CD4-positive, alpha-beta T cell treated with Interleukin-12 subunit alpha and Interleukin-12 subunit beta, for 1 hour (primary cell): Measurements from ENCODE around the gene RIOK3.
"Not testable (repeated sequence)": the region's sequence is repeated elsewhere in the genome, so short reads cannot be mapped to it uniquely, and the experiment has no call there.

Experiments
- DNase-seq: peaks from one replicate; pipeline ENCODE4 v3.0.0-alpha.2; 2020

Gene RIOK3

DNA sequence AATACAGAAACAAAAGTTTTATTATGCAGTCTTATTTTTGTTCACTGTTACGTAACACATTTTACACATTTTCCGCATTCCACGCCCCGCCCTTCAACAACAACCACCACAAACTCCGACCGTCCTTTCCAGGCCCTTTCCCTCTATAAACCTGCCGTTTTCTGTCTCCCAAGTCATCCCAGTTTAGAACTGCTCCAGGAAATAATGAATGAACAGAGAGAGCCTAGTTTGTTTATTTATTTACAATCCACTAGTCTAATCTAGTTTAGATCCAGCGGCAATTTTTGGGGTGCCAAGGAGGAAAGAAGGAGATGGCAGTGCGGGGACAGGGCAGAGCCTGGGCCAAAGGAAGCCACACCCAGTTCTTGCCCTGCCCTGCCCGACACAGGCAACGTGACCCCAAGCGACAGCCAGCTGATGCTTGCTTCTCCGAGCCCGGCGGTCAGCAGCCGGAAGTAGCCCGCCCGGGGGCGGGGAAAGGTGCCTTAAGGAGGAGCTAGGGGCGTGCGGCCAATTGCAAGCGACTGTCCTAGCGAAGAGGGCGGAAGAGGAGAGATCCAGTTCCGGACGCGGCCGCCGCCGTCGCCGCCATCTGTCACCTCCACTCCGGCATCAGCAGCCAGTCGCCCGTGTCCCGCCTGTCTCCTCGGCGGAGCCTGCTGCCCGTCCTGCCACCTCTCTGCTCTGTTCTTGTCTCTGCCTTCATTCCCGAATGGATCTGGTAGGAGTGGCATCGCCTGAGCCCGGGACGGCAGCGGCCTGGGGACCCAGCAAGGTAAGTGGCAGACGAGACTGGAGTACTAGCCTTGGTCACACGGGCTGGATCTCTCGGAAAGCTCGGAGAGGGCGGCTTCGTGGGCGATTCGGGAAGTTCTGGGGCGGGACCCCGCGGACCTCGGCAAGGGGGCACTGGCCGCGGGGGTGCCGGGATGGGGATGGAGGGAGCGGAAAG, at the start of gene RIOK3:
Gene RIOK3 (plus strand): TSS at position 560 of the 952 bp plus-strand sequence. CDS start 153 bp downstream, at position 713.
- DNase-seq: peak; percentile 90

DNA sequence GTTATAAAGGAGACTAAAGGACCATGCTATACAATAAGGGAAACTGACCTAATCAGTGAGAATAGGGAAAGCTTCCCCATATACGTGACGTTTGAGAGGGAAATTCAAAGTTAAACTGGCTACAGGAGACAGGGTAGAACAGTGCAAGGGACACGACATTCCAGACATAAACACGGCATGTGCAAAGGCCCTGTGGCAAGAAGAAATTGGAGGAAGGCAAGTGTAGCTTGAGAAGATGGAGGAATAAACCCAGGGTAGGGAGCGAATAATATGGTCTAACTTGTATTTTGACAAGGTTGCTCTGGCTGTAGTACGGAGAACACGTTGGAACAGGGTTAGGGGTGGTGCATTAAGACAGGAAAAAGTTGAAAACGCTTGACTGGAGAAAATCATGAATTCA, 49.8 kb upstream of the RIOK3 start:
- DNase-seq: no peak

DNA sequence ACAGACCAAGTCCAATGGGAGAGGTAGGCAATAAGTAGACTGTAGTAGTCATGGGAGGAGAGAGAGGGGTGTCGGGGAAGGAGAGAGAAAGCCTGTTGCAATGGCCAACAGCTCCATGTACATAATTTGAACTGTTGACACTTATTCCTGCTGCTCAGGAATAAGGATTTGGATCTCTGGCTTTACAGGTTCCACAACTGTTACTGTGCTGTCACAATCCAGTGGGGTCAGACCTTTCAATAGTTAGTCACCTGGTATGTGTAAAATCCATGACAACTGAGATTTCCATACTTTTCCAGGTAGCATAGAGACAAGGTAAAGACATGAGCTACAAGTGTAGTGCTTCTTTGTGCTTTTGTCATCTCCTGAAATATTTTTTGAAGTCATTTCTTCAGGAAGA, 47.5 kb upstream of the RIOK3 start:
- no peak for DNase-seq

DNA sequence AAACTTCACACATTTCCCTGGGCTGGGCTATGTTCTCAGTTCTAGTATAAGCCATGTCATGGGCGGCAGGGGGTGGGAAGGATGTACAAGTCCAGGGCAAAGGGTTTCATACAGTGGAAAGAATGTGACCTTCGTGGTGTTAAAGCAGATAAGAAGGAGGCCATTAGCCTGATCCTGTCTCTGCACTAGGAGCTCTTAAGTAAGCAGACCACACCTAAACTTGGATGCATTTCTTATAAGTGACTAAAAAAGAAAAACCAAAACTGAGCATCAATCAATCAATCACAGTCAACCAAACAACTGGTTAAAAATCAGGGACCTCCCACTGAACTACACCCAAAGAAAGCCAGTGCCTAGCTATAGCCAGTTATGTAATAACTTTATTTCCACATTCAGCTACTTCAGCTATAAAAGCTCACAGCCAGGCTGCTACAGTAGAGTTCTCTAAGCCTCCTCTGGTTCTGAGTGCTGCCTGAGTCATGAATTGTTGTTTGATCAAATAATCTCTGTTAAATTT, 46.8 kb upstream of the RIOK3 start:
- no peak for DNase-seq

DNA sequence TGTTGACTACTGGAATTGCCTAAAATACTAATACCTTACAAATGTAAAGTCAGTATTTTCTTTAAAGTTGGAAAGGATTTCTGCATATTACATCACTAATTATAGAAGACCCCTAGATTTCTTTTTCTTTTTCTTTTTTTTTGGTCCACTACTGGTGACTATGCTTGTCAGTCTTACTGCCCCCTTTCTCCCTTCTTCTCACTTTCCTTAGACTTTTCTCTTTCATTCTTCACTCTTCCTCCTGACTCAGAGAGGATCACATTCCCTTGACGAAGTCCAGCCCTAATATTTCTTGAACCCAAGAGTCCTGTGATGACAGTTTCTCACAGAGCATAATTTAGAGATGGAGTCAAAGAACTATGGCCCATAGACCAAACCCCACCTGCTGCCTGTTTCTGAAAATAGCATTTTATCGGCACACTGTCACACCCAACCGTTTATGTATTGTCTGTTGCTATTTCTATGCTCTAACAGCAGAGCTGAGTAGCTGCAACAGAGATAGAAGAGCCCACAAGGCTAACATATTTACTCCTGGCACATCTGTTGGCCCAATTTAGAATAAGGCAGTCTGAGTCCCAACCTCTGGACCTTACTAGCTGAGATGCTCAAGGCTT, 40.6 kb upstream of the RIOK3 start:
- DNase-seq: no peak

GRCh38 chr18:23415515-23415914, 37.6 kb upstream of the RIOK3 start:
- no peak for DNase-seq

- DNase-seq: no peak
Observed at GRCh38 chr18:23416298-23416697, 36.8 kb upstream of the RIOK3 start.

DNA sequence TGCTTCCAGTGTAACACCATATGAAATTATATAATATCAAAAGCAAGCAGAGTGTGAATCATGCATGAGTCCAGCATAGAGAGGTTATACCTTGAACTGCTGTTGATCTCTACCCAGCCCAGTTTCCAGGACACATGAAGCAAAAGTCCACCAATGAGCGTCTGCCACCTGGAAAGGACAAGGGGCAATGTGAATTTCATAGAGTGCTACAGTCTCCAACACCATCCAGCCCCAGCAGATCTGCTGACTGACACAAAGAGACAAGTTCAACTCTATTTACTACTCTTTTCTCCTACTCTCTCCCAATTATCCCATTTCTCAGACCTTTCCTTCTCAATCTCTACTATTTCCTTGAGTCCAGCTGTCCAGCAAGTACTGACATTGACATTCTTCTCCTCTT, 31.8 kb upstream of the RIOK3 start:
- no peak for DNase-seq

GRCh38 chr18:23422751-23423418, 30.2 kb upstream of the RIOK3 start:
- peak; percentile 10 for DNase-seq

DNA sequence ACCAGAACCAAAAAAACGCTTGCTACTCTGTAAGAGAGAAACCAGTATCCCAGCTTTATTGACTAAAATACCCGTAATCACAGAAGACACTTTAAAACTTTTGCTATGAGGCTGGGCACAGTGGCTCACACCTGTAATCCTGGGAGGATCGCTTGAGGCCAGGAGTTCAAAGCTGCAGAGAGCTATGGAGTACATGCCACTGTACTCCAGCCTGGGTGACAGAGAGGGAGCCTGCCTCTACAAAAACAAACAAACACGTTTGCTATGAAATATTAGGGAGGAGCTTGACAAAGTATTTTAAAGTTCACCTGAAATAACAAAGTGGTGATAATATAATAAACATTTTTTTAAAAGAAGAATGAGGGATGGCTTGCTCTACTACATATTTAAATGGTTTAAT, 28.5 kb upstream of the RIOK3 start:
- DNase-seq: no peak

- DNase-seq: no peak
Observed at GRCh38 chr18:23428821-23429220, 24.3 kb upstream of the RIOK3 start.

DNA sequence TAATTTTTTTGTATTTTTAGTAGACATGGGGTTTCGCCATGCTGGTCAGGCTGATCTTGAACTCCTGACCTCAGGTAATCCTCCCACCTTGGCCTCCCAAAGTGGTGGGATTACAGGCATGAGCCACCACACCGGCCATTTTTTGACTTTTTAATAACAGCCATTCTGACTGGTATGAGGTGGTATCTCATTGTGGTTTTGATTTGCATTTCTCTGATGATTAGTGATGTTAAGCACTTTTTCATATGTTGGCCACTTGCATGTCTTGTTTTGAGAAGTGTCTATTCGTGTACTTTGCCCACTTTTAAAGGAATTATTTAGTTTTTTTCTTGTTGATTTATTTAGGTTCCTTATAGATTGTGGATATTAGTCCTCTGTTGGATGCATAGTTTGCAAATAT, 23.5 kb upstream of the RIOK3 start:
- not testable (repeated sequence) for DNase-seq

GRCh38 chr18:23433360-23433759, 19.7 kb upstream of the RIOK3 start:
- no peak for DNase-seq

DNA sequence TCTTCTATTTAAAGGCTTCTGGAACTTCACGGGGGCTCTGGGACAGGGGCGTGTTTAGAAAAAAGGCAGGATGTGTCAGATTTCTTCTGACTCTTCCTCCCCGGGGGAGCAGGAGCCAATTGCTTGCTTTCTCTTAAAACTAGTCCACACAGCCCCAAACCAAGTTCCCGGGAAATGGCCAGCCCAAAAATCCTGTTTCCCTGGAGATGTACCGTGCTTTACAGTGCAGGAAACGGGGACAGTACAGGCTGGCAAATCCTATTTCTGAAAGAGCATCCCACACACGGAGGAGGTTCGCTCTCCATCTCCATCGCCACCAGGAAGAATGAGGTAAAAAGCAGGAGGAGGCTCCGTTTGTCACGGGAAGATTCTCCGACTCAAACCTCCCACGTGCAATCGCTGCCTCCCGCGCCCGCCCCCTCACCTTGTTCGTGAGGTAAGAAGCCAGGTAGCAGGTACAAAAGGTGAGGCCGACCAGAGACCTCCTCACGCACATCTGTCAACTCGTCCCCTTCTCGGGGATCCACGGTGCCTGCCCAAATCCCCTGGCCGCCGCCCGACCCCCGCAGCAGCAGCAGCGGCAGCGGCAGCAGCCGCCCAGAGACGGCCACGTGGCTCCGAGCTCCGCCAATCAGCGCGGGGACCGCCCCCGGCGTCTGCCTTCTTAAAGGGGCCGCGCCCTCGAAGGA, 15.6 kb upstream of the RIOK3 start:
- peak; percentile 78 for DNase-seq

- DNase-seq: no peak
Observed at GRCh38 chr18:23438046-23438377, 15.1 kb upstream of the RIOK3 start.

GRCh38 chr18:23438608-23439366, 14.3 kb upstream of the RIOK3 start:
- no peak for DNase-seq

- DNase-seq: no peak
Observed at GRCh38 chr18:23440131-23440530, 13.0 kb upstream of the RIOK3 start.

DNA sequence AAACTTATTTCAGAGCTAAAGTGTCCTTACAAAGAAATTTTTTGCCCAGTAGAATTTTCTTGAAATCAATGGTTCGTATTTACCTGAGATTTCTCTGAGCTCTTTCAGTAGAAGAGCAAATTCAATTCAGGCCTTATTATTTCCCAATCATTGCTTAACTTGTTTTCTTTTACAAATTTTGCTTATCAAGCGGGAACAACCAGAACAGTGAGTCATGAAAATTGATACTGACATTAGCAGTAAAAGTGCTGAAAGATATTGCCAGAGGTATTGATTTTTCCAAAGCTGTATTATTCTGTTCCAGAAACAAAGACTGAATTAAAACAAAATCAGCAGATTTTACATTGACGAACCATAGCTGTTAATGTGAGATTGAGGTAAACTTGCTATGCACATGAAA, 10.1 kb upstream of the RIOK3 start:
- DNase-seq: no peak

- no peak for DNase-seq
Observed at GRCh38 chr18:23448291-23448690, 4.8 kb upstream of the RIOK3 start.

GRCh38 chr18:23450022-23450421, 3.1 kb upstream of the RIOK3 start:
- DNase-seq: no peak

GRCh38 chr18:23451011-23451410, 2.1 kb upstream of the RIOK3 start:
- DNase-seq: no peak

DNA sequence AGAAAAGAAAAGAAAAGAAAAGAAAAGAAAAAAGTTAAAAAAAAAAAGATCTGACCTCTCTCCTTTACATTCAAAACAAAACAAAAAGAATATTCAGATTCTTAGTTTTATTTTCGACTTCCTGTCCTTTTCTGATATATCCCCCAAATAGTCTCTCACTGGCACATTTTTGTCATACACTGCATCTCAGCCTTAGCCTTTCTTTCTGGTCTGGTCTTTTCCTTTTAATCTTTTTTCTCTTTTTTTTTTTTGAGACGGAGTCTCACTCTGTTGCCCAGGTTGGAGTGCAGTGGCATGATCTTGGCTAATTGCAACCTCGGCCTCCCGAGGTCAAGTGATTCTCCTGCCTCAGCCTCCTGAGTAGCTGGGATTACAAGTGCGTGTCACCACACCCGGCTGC, 1.6 kb upstream of the RIOK3 start:
- DNase-seq: no peak
